Esophagus squamous epithelium (tissue), 5 donors: ENCODE measurements around the gene CTPS1. TPM values are rescaled to one million over a fixed set of nuclear protein-coding genes. Genes with fewer than 3 reads are reported as not detected.

Experiments
- DNase-seq: peaks from one replicate; lab custom pipeline; 2025; lab: John Stamatoyannopoulos, UW
- H3K27ac ChIP-seq, 4 donors: fragments of 200-600 bp; sonication (generic); one replicate each; pipeline ENCODE4 v1.5.1; 2016 to 2019; ENCODE audit warnings: mild to moderate bottlenecking in 1 of 4
- H3K27me3 ChIP-seq, 4 donors: fragments of 200-600 bp; sonication (generic); 1 replicate in 3 of 4; 2 replicates in 1 of 4; pipeline versions ENCODE4 v1.5.1 to v1.6.0; 2017 to 2021; ENCODE audit warnings: antibody characterized with exemption in 1 of 4
- H3K36me3 ChIP-seq, 3 donors: fragments of 200-600 bp; sonication (generic); one replicate each; pipeline ENCODE4 v1.5.1; 2016 to 2019
- H3K4me1 ChIP-seq, 3 donors: fragments of 200-600 bp; sonication (generic); one replicate each; pipeline ENCODE4 v1.5.1; 2017 to 2019
- H3K4me3 ChIP-seq, 4 donors: fragments of 200-600 bp; sonication (generic); 1 replicate in 3 of 4; 2 replicates in 1 of 4; pipeline ENCODE4 v1.5.1; 2016 to 2019; ENCODE audit warnings: mild to moderate bottlenecking in 2 of 4, moderate library complexity in 1 of 4
- H3K9me3 ChIP-seq, 3 donors: fragments of 200-600 bp; sonication (generic); one replicate each; pipeline ENCODE4 v1.5.1; 2016 to 2019
- CTCF ChIP-seq, 6 experiments: fragments of 450-650 bp in 4 of 6; fragments of 200-600 bp in 2 of 6; sonication (generic) in 2 of 6; IDR thresholded peaks; one replicate each; pipeline ENCODE4 v1.5.1; 2016 to 2019; ENCODE audit warnings: antibody characterized with exemption in 6 of 6, mild to moderate bottlenecking in 4 of 6, moderate library complexity in 4 of 6
- POLR2A ChIP-seq, 4 donors: fragments of 450-650 bp; IDR thresholded peaks; one replicate each; pipeline ENCODE4 v1.6.1; 2017; ENCODE audit warnings: antibody characterized with exemption in 4 of 4, mild to moderate bottlenecking in 4 of 4, moderate library complexity in 3 of 4
- WGBS, 2 donors: methylation state at CpG; one replicate each; pipeline ENCODE4 v1.1.5; 2018; 5-methylcytosine and 5-hydroxymethylcytosine counted together
- intact Hi-C: fragments of 100-400 bp; cut with DNase I; formaldehyde crosslinking; loops from one replicate; pipeline ENCODE4 v1.15.0; 2022
- total RNA-seq, 4 donors: library from RNA; depleted of rRNA; stranded (reverse); fragments of >200 nt; gene quantifications; one replicate each; pipeline ENCODE4 v1.1.0, GENCODE V29; 2016
- donor health status: DM: yes; HTN: yes; CAD: no.

Gene CTPS1
- total RNA-seq, 4 donors from 2014 or later, result 14.6 to 42.8 (median 23.7) TPM

GRCh38 chr1:41019353-41019745 is 39.9 kb downstream of the CTPS1 start:
- Histone ChIP-seq H3K4me1 (peaks cover 0 to 12% (median 6%) of the 10 kb centered on the region in 3 donors), H3K27ac (no peak overlapping the region), H3K27me3 (no peaks in the 10 kb centered on the region), H3K9me3 (no peaks in the 10 kb centered on the region), H3K36me3 (peaks cover 0 to 41% (median 12%) of the 10 kb centered on the region in 3 donors), H3K4me3 (no peak overlapping the region)
- intact Hi-C loops, result no loop called here
- no peak for DNase-seq
- TF ChIP-seq POLR2A (IDR thresholded peaks at IDR 0.05), result no peak
- TF ChIP-seq CTCF (IDR thresholded peaks at IDR 0.05), result no peak
- 67 to 72% methylated on average over 2 of the region's 2 CpGs for WGBS, 2 donors

- H3K27ac ChIP-seq, result no peak overlapping the region
Observed at GRCh38 chr1:41020109-41020576, 40.6 kb downstream of the CTPS1 start.

GRCh38 chr1:41020654-41021053 is 41.2 kb downstream of the CTPS1 start:
- intact Hi-C loops, result no loop called here
- no peaks in the 10 kb centered on the region for H3K9me3 ChIP-seq
- H3K4me1 ChIP-seq, result peaks cover 0 to 12% (median 6%) of the 10 kb centered on the region in 3 donors
- H3K27ac ChIP-seq, result no peak overlapping the region
- peaks cover 0 to 48% (median 11%) of the 10 kb centered on the region in 3 donors for H3K36me3 ChIP-seq
- TF ChIP-seq CTCF (IDR thresholded peaks at IDR 0.05), result no peak
- TF ChIP-seq POLR2A (IDR thresholded peaks at IDR 0.05), result no peak
- no peaks in the 10 kb centered on the region for H3K27me3 ChIP-seq
- DNase-seq, result no peak
- H3K4me3 ChIP-seq, result no peak overlapping the region
- WGBS, 2 donors, result 20 to 92% methylated on average over 1 to 2 of the region's 3 CpGs

More at GRCh38 chr1:41020109-41020576, 40.6 kb downstream of the CTPS1 start:
- no peaks in the 10 kb centered on the region for H3K9me3 ChIP-seq
- WGBS, 2 donors, result 40 to 57% methylated on average over 1 of the region's 17 CpGs
- H3K4me1 ChIP-seq, result peaks cover 0 to 12% (median 6%) of the 10 kb centered on the region in 3 donors
- no peak for DNase-seq
- H3K4me3 ChIP-seq, result no peak overlapping the region
- intact Hi-C loops, result no loop called here
- peaks cover 0 to 45% (median 12%) of the 10 kb centered on the region in 3 donors for H3K36me3 ChIP-seq
- H3K27me3 ChIP-seq, result no peaks in the 10 kb centered on the region
- TF ChIP-seq CTCF (IDR thresholded peaks at IDR 0.05) (no peak), POLR2A (IDR thresholded peaks at IDR 0.05) (no peak)

GRCh38 chr1:41021526-41022308 is 42.2 kb downstream of the CTPS1 start, which contains the start of gene SLFNL1:
TSS of gene SLFNL1 (minus strand) at chr1:41021725. CDS start at chr1:41020660, 1,065 bp downstream.
- Histone ChIP-seq H3K4me3 (no peak within 1 kb of the TSS), H3K9me3 (no peaks in the 10 kb centered on the region), H3K36me3 (peaks cover 0 to 48% (median 4%) of the 10 kb centered on the region in 3 donors), H3K27me3 (no peaks in the 10 kb centered on the region), H3K4me1 (peaks cover 0 to 12% (median 6%) of the 10 kb centered on the region in 3 donors), H3K27ac (no peak within 1 kb of the TSS)
- DNase-seq, result no peak
- no peak for TF ChIP-seq CTCF (IDR thresholded peaks at IDR 0.05)
- TF ChIP-seq POLR2A (IDR thresholded peaks at IDR 0.05), result no peak
- 65 to 67% methylated on average over 3 to 5 of the region's 12 CpGs for WGBS, 2 donors
- intact Hi-C loops, result no loop called here

GRCh38 chr1:41022424-41022823 is 42.9 kb downstream of the CTPS1 start:
- no peak for DNase-seq
- intact Hi-C loops, result no loop called here

More at GRCh38 chr1:41022424-41022823, 42.9 kb downstream of the CTPS1 start:
- Histone ChIP-seq H3K4me1 (peaks cover 0 to 12% (median 6%) of the 10 kb centered on the region in 3 donors), H3K36me3 (peaks cover under 1 to 48% (median 2%) of the 10 kb centered on the region in 3 donors), H3K27me3 (no peaks in the 10 kb centered on the region), H3K4me3 (no peak overlapping the region), H3K9me3 (no peaks in the 10 kb centered on the region), H3K27ac (no peak overlapping the region)
- 73 to 85% methylated on average over 3 to 9 of the region's 10 CpGs for WGBS, 2 donors
- TF ChIP-seq CTCF (IDR thresholded peaks at IDR 0.05), result no peak
- TF ChIP-seq POLR2A (IDR thresholded peaks at IDR 0.05), result no peak
